OCI-LY7 (cell line): ENCODE measurements around the gene CD46. TPM values are rescaled to one million over a fixed set of nuclear protein-coding genes. Genes with fewer than 3 reads are reported as not detected.

Source experiments
- BruUV-seq: library from RNA; stranded (reverse); fragments of 400-500 nt; replicated peaks from 2 replicates; lab custom pipeline; 2021; lab: Mats Ljungman, UMichigan
- CTCF ChIA-PET: fragments of 300-600 bp; sonication (Branson Sonifier 250); formaldehyde crosslinking; loops from one replicate; lab custom pipeline; 2022; ENCODE audit warnings: antibody characterized with exemption; ENCODE audit not compliant: unreplicated experiment; lab: Charles Lee
- POLR2A ChIA-PET: fragments of 300-600 bp; sonication (Branson Sonifier 250); formaldehyde crosslinking; loops from one replicate; lab custom pipeline; 2022; ENCODE audit warnings: antibody characterized with exemption; lab: Charles Lee
- DNase-seq: peaks from one replicate; pipeline ENCODE4 v3.0.0-alpha.2; 2015; ENCODE audit warnings: low spot score
- H2AFZ ChIP-seq: fragments of 200-600 bp; sonication (generic), shearing (Covaris generic); 2 replicates; pipeline ENCODE4 v1.6.1; 2014; ENCODE audit warnings: mild to moderate bottlenecking, antibody characterized with exemption, low read length, moderate library complexity
- H3K27ac ChIP-seq: fragments of 200-600 bp; sonication (generic); 2 replicates; pipeline ENCODE4 v1.5.1; 2014; ENCODE audit warnings: mixed run types, low read depth, mild to moderate bottlenecking, moderate library complexity, low read length, inconsistent platforms; ENCODE audit not compliant: poor library complexity, severe bottlenecking
- H3K36me3 ChIP-seq: fragments of 200-600 bp; sonication (generic); 2 replicates; pipeline ENCODE4 v1.6.1; 2014; ENCODE audit warnings: mild to moderate bottlenecking, antibody characterized with exemption, low read length, moderate library complexity, mixed read lengths; ENCODE audit not compliant: insufficient read depth
- H3K4me1 ChIP-seq: fragments of 200-600 bp; sonication (generic); 2 replicates; pipeline ENCODE4 v1.5.1; 2014; ENCODE audit warnings: mild to moderate bottlenecking, low read length; ENCODE audit not compliant: insufficient read depth, poor library complexity, severe bottlenecking
- H3K4me2 ChIP-seq: fragments of 200-600 bp; sonication (generic); 2 replicates; pipeline ENCODE4 v1.6.1; 2014; ENCODE audit warnings: mild to moderate bottlenecking, low read length
- H3K4me3 ChIP-seq: fragments of 200-600 bp; sonication (generic); 2 replicates; pipeline ENCODE4 v1.5.1; 2014; ENCODE audit warnings: mild to moderate bottlenecking, low read depth, low read length; ENCODE audit not compliant: poor library complexity, severe bottlenecking
- H3K79me2 ChIP-seq: fragments of 200-600 bp; sonication (generic); 2 replicates; pipeline ENCODE4 v1.6.1; 2016; ENCODE audit warnings: low read depth, mild to moderate bottlenecking, low read length, moderate library complexity, mixed read lengths; ENCODE audit not compliant: insufficient read depth
- H3K9me2 ChIP-seq: fragments of 200-600 bp; sonication (generic); 2 replicates; pipeline ENCODE4 v1.6.1; 2016; ENCODE audit warnings: mild to moderate bottlenecking, low read length, mixed read lengths; ENCODE audit not compliant: insufficient read depth
- H3K9me3 ChIP-seq: fragments of 200-600 bp; sonication (generic); 2 replicates; pipeline ENCODE4 v1.6.1; 2014; ENCODE audit warnings: mild to moderate bottlenecking, mixed run types, low read length, mixed read lengths
- H4K20me1 ChIP-seq: fragments of 200-600 bp; sonication (generic); 2 replicates; pipeline ENCODE4 v1.6.1; 2014; ENCODE audit warnings: mild to moderate bottlenecking, antibody characterized with exemption, low read length, moderate library complexity, mixed read lengths; ENCODE audit not compliant: insufficient read depth
- CTCF ChIP-seq: fragments of 200-600 bp; sonication (generic); conservative IDR thresholded peaks from 2 replicates; pipeline ENCODE4 v1.5.1; 2014; ENCODE audit warnings: mild to moderate bottlenecking, antibody characterized with exemption, low read length, moderate library complexity, mixed read lengths
- EZH2phosphoT487 ChIP-seq: fragments of 200-600 bp; sonication (generic); IDR thresholded peaks from 2 replicates; pipeline ENCODE4 v1.6.1; 2018; ENCODE audit warnings: low read depth, borderline replicate concordance, mild to moderate bottlenecking, mixed run types, antibody characterized with exemption, low read length, moderate library complexity, mixed read lengths
- intact Hi-C: fragments of 100-400 bp; cut with micrococcal nuclease; formaldehyde crosslinking; loops from one replicate; pipeline ENCODE4 v1.10.0; 2022; ENCODE audit not compliant: unreplicated experiment
- small RNA-seq: library from RNA; depleted of rRNA; stranded (forward); fragments of <200 nt; gene quantifications from one replicate; pipeline ENCODE3, GENCODE V24; 2014
- total RNA-seq, 2 experiments: library from RNA; depleted of rRNA in 1 of 2; stranded (reverse); fragments of >200 nt in 1 of 2; shearing (Covaris generic) in 1 of 2; gene quantifications; 2 replicates each; pipeline ENCODE4 v1.2.3, GENCODE V29; 2014 to 2022

CD46 gene
- total RNA-seq, 2 experiments from 2014 or later: 83.2 to 83.8 TPM

- ChIA-PET POLR2A (interaction anchor here (0.8 kb wide), 1 partner anchor 15 kb away, joined by 3 read pairs; no protein-coding TSS in a partner anchor), CTCF (no interaction called here)
- no peaks in the 10 kb centered on the region for H4K20me1 ChIP-seq
- no peaks in the 10 kb centered on the region for H3K79me2 ChIP-seq
- H2AFZ ChIP-seq: no peak overlapping the region
- no peak for DNase-seq
- no peak overlapping the region for H3K4me3 ChIP-seq
- H3K4me1 ChIP-seq: no peaks in the 10 kb centered on the region
- TF ChIP-seq CTCF (no peak), EZH2phosphoT487 (no peak)
- H3K9me2 ChIP-seq: no peaks in the 10 kb centered on the region
- H3K9me3 ChIP-seq: no peaks in the 10 kb centered on the region
- no peak overlapping the region for H3K4me2 ChIP-seq
- no peak overlapping the region for H3K27ac ChIP-seq
- no peaks in the 10 kb centered on the region for H3K36me3 ChIP-seq
- intact Hi-C loops: no loop called here
- BruUV-seq: no TSS peak
Observed at GRCh38 chr1:207842506-207842905, 90.7 kb downstream of the CD46 start.

GRCh38 chr1:207844371-207844770 lies 92.5 kb downstream of the CD46 start:
- Histone ChIP-seq H3K9me3 (no peaks in the 10 kb centered on the region), H3K4me2 (no peak overlapping the region), H3K4me1 (no peaks in the 10 kb centered on the region), H3K4me3 (no peak overlapping the region), H4K20me1 (no peaks in the 10 kb centered on the region), H3K27ac (no peak overlapping the region), H3K79me2 (no peaks in the 10 kb centered on the region), H3K36me3 (no peaks in the 10 kb centered on the region), H3K9me2 (no peaks in the 10 kb centered on the region), H2AFZ (no peak overlapping the region)
- ChIA-PET POLR2A (no interaction called here), CTCF (no interaction called here)
- BruUV-seq: no TSS peak
- no peak for TF ChIP-seq EZH2phosphoT487
- no peak for DNase-seq
- intact Hi-C loops: no loop called here

Small RNA genes within 50 kb of the gene (small RNA-seq; reads per million reads assigned to genes)
- not detected for gene RNA5SP534

Other genes starting within 250 kb of the CD46 start
- not detected in 2 replicates for gene CR1L, start 106.9 kb upstream of the CD46 start, total RNA-seq (2014; rRNA removed; shearing (Covaris generic))
- gene CR1L, start 106.9 kb upstream of the CD46 start, total RNA-seq (2022): not detected in 2 replicates
- gene CD34, start 159.1 kb downstream of the CD46 start, total RNA-seq (2014; rRNA removed; shearing (Covaris generic)): not detected in 2 replicates
- not detected in 2 replicates for gene CD34, start 159.1 kb downstream of the CD46 start, total RNA-seq (2022)